DOHH2 (cell line): ENCODE results near the gene KLK10.

Experiments
- H3F3A ChIP-seq: fragments of 200-600 bp; sonication (generic), shearing (Covaris generic); 2 replicates; pipeline ENCODE4 v1.6.0; 2016; ENCODE audit warnings: antibody characterized with exemption, mild to moderate bottlenecking; ENCODE audit not compliant: control insufficient read depth, insufficient read depth
- H3K27ac ChIP-seq: fragments of 200-600 bp; sonication (generic); 2 replicates; pipeline ENCODE4 v1.5.1; 2014; ENCODE audit warnings: low read depth, mild to moderate bottlenecking, low read length, moderate library complexity
- H3K27me3 ChIP-seq: fragments of 200-600 bp; sonication (generic); 2 replicates; pipeline ENCODE4 v1.6.1; 2014; ENCODE audit warnings: mild to moderate bottlenecking, low read length, mixed read lengths; ENCODE audit not compliant: control insufficient read depth
- H3K36me3 ChIP-seq: fragments of 200-600 bp; sonication (generic); 2 replicates; pipeline ENCODE4 v1.6.1; 2014; ENCODE audit warnings: mild to moderate bottlenecking, low read length, moderate library complexity, mixed read lengths; ENCODE audit not compliant: control insufficient read depth
- H3K4me1 ChIP-seq: fragments of 200-600 bp; sonication (generic); 2 replicates; pipeline ENCODE4 v1.6.1; 2014; ENCODE audit warnings: mild to moderate bottlenecking, low read length, mixed read lengths; ENCODE audit not compliant: control insufficient read depth
- H3K4me2 ChIP-seq: fragments of 200-600 bp; sonication (generic); 2 replicates; pipeline ENCODE4 v1.6.0; 2014; ENCODE audit warnings: mild to moderate bottlenecking, low read length, moderate library complexity
- H3K4me3 ChIP-seq: fragments of 200-600 bp; sonication (generic); 2 replicates; pipeline ENCODE4 v1.5.1; 2014; ENCODE audit warnings: mild to moderate bottlenecking, low read length, mixed read lengths
- H3K79me2 ChIP-seq: fragments of 200-600 bp; sonication (generic); 2 replicates; pipeline ENCODE4 v1.6.1; 2014; ENCODE audit warnings: mild to moderate bottlenecking, low read length, mixed read lengths; ENCODE audit not compliant: control insufficient read depth
- H3K9me2 ChIP-seq: fragments of 200-600 bp; sonication (generic); replicated peaks from 2 replicates; pipeline ENCODE4 v1.6.1; 2014; ENCODE audit warnings: mild to moderate bottlenecking, low read length, mixed read lengths; ENCODE audit not compliant: control insufficient read depth
- H3K9me3 ChIP-seq: fragments of 200-600 bp; sonication (generic); 2 replicates; pipeline ENCODE4 v1.6.1; 2014; ENCODE audit warnings: antibody characterized with exemption, low read length, mixed read lengths; ENCODE audit not compliant: control insufficient read depth, insufficient read depth
- H4K20me1 ChIP-seq: fragments of 200-600 bp; sonication (generic); 2 replicates; pipeline ENCODE4 v1.6.0; 2014; ENCODE audit warnings: low read depth, mild to moderate bottlenecking, antibody characterized with exemption, low read length, moderate library complexity; ENCODE audit not compliant: control insufficient read depth, insufficient read depth
- CTCF ChIP-seq: fragments of 200-600 bp; sonication (generic); IDR thresholded peaks from one replicate; pipeline ENCODE4 v1.5.1; 2014; ENCODE audit warnings: antibody characterized with exemption, mild to moderate bottlenecking, low read depth, low read length; ENCODE audit not compliant: poor library complexity, severe bottlenecking
- EZH2phosphoT487 ChIP-seq: fragments of 200-600 bp; sonication (generic); IDR thresholded peaks from 2 replicates; pipeline ENCODE4 v1.6.1; 2017; ENCODE audit warnings: borderline replicate concordance, mild to moderate bottlenecking, antibody characterized with exemption, low read length, moderate library complexity, mixed read lengths

KLK10 gene

GRCh38 chr19:51030631-51031030 lies 11.1 kb upstream of the KLK10 start:
- Histone ChIP-seq H3K27ac (no peak overlapping the region), H3K79me2 (no peaks in the 10 kb centered on the region), H4K20me1 (no peaks in the 10 kb centered on the region), H3K9me2 (no peaks in the 10 kb centered on the region), H3K4me1 (no peaks in the 10 kb centered on the region), H3K4me3 (no peak overlapping the region), H3F3A (no peaks in the 10 kb centered on the region), H3K36me3 (no peaks in the 10 kb centered on the region), H3K27me3 (no peaks in the 10 kb centered on the region), H3K4me2 (no peak overlapping the region), H3K9me3 (no peaks in the 10 kb centered on the region)
- TF ChIP-seq CTCF, result no peak
- TF ChIP-seq EZH2phosphoT487, result no peak

- no peak overlapping the region for H3K4me2 ChIP-seq
- H3K4me1 ChIP-seq, result no peaks in the 10 kb centered on the region
- H3F3A ChIP-seq, result no peaks in the 10 kb centered on the region
- H3K36me3 ChIP-seq, result no peaks in the 10 kb centered on the region
- no peaks in the 10 kb centered on the region for H3K9me2 ChIP-seq
- H3K27me3 ChIP-seq, result no peaks in the 10 kb centered on the region
- H3K4me3 ChIP-seq, result no peak overlapping the region
- H4K20me1 ChIP-seq, result no peaks in the 10 kb centered on the region
- TF ChIP-seq CTCF, result no peak
- TF ChIP-seq EZH2phosphoT487, result no peak
- H3K79me2 ChIP-seq, result no peaks in the 10 kb centered on the region
- no peaks in the 10 kb centered on the region for H3K9me3 ChIP-seq
- no peak overlapping the region for H3K27ac ChIP-seq
These were observed 10.2 kb upstream of the KLK10 start for GRCh38 chr19:51029718-51030117.

DNA sequence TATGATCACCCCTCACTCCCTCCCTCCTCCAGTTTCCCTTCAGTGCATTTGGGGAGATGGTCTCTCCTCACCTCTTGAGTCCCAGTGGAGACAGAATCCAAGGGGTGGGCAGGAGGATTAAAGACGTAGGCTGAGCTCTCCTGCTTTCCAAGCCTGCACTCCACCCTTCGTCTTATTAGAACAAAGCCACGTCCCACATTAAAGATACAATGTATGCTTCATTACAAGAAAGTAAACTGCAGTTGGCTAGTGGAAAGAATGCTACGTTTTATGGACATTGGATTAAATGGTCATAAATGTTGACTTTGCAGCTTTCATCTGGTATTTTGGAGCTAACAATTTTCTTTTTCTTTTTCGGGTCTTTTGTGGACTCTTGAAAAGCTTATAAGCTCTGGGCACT lies 8.4 kb upstream of the KLK10 start:
- Histone ChIP-seq H3K9me3 (no peaks in the 10 kb centered on the region), H3K4me1 (no peaks in the 10 kb centered on the region), H3F3A (no peaks in the 10 kb centered on the region), H3K36me3 (no peaks in the 10 kb centered on the region), H3K27me3 (no peaks in the 10 kb centered on the region), H4K20me1 (no peaks in the 10 kb centered on the region), H3K9me2 (no peaks in the 10 kb centered on the region), H3K4me2 (no peak overlapping the region), H3K79me2 (no peaks in the 10 kb centered on the region), H3K27ac (no peak overlapping the region), H3K4me3 (no peak overlapping the region)
- no peak for TF ChIP-seq EZH2phosphoT487
- TF ChIP-seq CTCF, result no peak
